Measurements from ENCODE around the gene RANBP1. TPM values are rescaled to one million over a fixed set of nuclear protein-coding genes. Genes with fewer than 3 reads are reported as not detected.
A peak's percentile ranks its signal among the peaks of the same experiment; 100 is the strongest.

Gene RANBP1
- total RNA-seq, 1 experiment from 2014 or later: 168 TPM

GRCh38 chr22:20076627-20077172, 39.2 kb upstream of the RANBP1 start:
- Histone ChIP-seq H3K4me3 (no peak overlapping the region), H3K27ac (no peak overlapping the region), H3F3A (ENCODE audit: insufficient read depth, low read depth) (peaks cover 16% of the 10 kb centered on the region), H2AFZ (no peak overlapping the region), H4K20me1 (ENCODE audit: insufficient read depth) (peaks cover 5% of the 10 kb centered on the region; the same call in 1 of the 2 replicates), H3K27me3 (ENCODE audit: insufficient read depth, low read depth) (no peaks in the 10 kb centered on the region), H3K36me3 (ENCODE audit: low read depth) (no peaks in the 10 kb centered on the region), H3K9me2 (ENCODE audit: insufficient read depth) (no peaks in the 10 kb centered on the region), H3K9me3 (ENCODE audit: insufficient read depth, low read depth) (no peaks in the 10 kb centered on the region), H3K4me2 (no peak overlapping the region), H3K79me2 (ENCODE audit: low read depth) (peaks cover 13% of the 10 kb centered on the region), H3K4me1 (replicated peaks; ENCODE audit: insufficient read depth) (peaks cover 4% of the 10 kb centered on the region; the same call in 1 of the 2 replicates)
- no peak for DNase-seq
- intact Hi-C loops (cut with micrococcal nuclease; ENCODE audit: unreplicated experiment): no loop called here
- TF ChIP-seq CTCF (conservative IDR thresholded peaks at IDR 0.05) (no peak), EZH2 (IDR thresholded peaks at IDR 0.05; ENCODE audit: low read depth) (no peak)
- CTCF ChIA-PET: no interaction called here
- POLR2A ChIA-PET (ENCODE audit: unreplicated experiment): no interaction called here
- BruUV-seq (replicated peaks): no TSS peak

DNA sequence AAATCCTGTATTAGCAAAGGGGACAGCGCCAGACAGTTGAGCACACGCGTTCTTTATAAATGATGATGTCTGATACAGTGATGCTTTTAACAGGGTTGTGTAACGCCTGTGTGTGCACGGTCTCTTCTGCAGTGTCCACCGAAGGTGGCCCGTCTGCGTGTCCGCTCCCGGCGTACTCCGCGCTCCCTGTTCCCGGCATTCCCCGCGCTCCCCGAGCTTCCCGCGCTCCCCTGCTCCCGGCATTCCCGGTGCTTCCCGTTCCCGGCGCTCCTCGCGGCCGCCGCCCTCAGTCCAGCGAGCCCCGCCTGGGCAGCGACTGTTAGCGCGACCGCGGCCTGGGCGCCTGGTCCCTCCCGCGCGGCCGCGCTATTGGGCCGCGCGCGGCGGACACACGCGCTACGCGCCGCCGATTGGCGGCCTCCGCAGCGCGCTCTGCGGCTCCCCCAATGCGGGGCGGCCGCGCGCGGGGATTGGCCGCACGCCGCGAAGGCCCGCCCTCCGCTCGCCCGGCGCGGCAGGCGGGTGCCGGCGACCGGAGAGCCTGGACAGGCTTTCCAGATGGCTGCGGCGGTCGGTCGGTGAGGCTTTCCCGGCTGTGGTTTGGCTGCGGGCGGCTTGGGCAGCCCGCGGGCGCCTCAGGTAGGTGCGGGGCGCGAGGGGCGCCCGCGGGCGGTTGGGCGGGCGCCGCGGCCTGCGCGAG, 36.0 kb upstream of the RANBP1 start, which contains the start of gene DGCR8:
Gene DGCR8 (plus strand): TSS at position 497 of the 700 bp plus-strand sequence. CDS start 5,723 bp downstream, outside the sequence.
- peak; percentile 65 to 89 for DNase-seq
- no peaks in the 10 kb centered on the region for H3K9me2 ChIP-seq (ENCODE audit: insufficient read depth)
- POLR2A ChIA-PET (ENCODE audit: unreplicated experiment): interaction anchor here (0.6 kb wide), 1 partner anchor 17 kb away, joined by 6 read pairs; no protein-coding TSS in a partner anchor
- peak within 1 kb of the TSS; percentile 90 for H3K4me2 ChIP-seq
- TF ChIP-seq EZH2 (IDR thresholded peaks at IDR 0.05; ENCODE audit: low read depth): no peak
- no peak for TF ChIP-seq CTCF (conservative IDR thresholded peaks at IDR 0.05)
- H4K20me1 ChIP-seq (ENCODE audit: insufficient read depth): peaks cover 15% of the 10 kb centered on the region
- no peaks in the 10 kb centered on the region for H3K27me3 ChIP-seq (ENCODE audit: insufficient read depth, low read depth)
- H3K4me3 ChIP-seq: peak within 1 kb of the TSS; percentile 91
- no peaks in the 10 kb centered on the region for H3K36me3 ChIP-seq (ENCODE audit: low read depth)
- H3K4me1 ChIP-seq (replicated peaks; ENCODE audit: insufficient read depth): peaks cover 4% of the 10 kb centered on the region; the same call in 1 of the 2 replicates
- BruUV-seq (replicated peaks): no TSS peak
- intact Hi-C loops (cut with micrococcal nuclease; ENCODE audit: unreplicated experiment): loop anchor here (2.0 kb wide), 1 partner anchor 37 kb away; the partner anchor contains the start of genes RANBP1 and TRMT2A
- H2AFZ ChIP-seq: peak within 1 kb of the TSS; percentile 91
- CTCF ChIA-PET: no interaction called here
- H3K9me3 ChIP-seq (ENCODE audit: insufficient read depth, low read depth): no peaks in the 10 kb centered on the region
- peaks cover 45% of the 10 kb centered on the region for H3K79me2 ChIP-seq (ENCODE audit: low read depth)
- peaks cover 16% of the 10 kb centered on the region for H3F3A ChIP-seq (ENCODE audit: insufficient read depth, low read depth)
- peak within 1 kb of the TSS; percentile 61 for H3K27ac ChIP-seq

- intact Hi-C loops (cut with micrococcal nuclease; ENCODE audit: unreplicated experiment): loop anchor here (2.0 kb wide), 1 partner anchor 36 kb away; the partner anchor contains the start of genes RANBP1 and TRMT2A
- POLR2A ChIA-PET (ENCODE audit: unreplicated experiment): interaction anchor here (0.6 kb wide), 1 partner anchor 18 kb away, joined by 6 read pairs; no protein-coding TSS in a partner anchor
- Histone ChIP-seq H4K20me1 (ENCODE audit: insufficient read depth) (peaks cover 21% of the 10 kb centered on the region), H3K4me3 (peak overlapping the region; percentile 74), H3F3A (ENCODE audit: insufficient read depth, low read depth) (peaks cover 16% of the 10 kb centered on the region), H3K79me2 (ENCODE audit: low read depth) (peaks cover 50% of the 10 kb centered on the region), H3K27me3 (ENCODE audit: insufficient read depth, low read depth) (no peaks in the 10 kb centered on the region), H3K36me3 (ENCODE audit: low read depth) (no peaks in the 10 kb centered on the region), H3K4me1 (replicated peaks; ENCODE audit: insufficient read depth) (peaks cover 4% of the 10 kb centered on the region; the same call in 1 of the 2 replicates), H3K9me3 (ENCODE audit: insufficient read depth, low read depth) (no peaks in the 10 kb centered on the region), H2AFZ (0 out of 2 replicates have a peak overlapping the region, but pooled peaks have one; percentile 48), H3K4me2 (peak overlapping the region; percentile 90), H3K9me2 (ENCODE audit: insufficient read depth) (no peaks in the 10 kb centered on the region), H3K27ac (peak overlapping the region; percentile 50)
- no TSS peak for BruUV-seq (replicated peaks)
- no peak for TF ChIP-seq EZH2 (IDR thresholded peaks at IDR 0.05; ENCODE audit: low read depth)
- no peak for TF ChIP-seq CTCF (conservative IDR thresholded peaks at IDR 0.05)
- CTCF ChIA-PET: no interaction called here
- DNase-seq: peak in 1 of 2 experiments; percentile 59
Observed at GRCh38 chr22:20080445-20080775, 35.5 kb upstream of the RANBP1 start.
